Measurements from ENCODE around the gene ZNF180.
"Not testable (repeated sequence)": the region's sequence is repeated elsewhere in the genome, so short reads cannot be mapped to it uniquely, and the experiment has no call there.

The ZNF180 gene

DNA sequence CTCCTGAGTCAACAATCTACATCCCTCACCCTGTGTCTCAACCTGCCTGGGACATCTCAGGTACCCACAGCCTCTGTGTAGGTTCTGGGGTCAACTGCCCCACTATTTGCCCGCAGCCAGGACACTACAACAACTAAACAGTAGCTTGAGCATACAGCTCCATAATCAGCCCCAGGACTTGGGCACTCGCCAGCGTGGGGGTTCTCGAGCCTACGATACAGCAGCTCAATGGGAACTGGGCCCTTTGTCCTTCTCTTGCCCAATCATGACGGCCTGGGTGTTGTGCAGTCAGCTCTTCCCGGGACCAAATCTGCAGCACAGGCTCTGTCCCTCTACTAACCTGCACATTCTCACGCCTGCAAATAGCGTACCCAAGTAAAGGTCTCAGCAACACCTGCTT lies 1.3 kb downstream of the ZNF180 start:
- DNase-seq (ENCODE audit: low read depth) = no peak

DNA sequence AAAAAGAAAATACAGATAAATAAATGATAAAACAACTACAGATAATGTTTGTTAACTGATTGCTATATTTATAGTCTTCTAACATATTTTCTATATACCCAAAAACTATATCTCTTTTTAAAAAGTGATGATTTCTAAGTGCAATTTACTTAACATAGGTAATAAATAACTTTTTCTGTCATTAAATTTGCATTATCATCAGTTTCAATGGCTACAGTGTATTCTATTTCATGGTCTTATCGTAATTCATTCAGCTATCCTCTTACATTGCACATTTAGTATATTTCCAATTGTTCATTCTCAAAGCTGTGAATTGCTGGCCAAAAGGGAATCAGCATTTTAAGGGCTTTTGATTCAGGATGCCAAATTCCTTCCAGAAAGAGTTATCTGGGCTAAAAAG lies 3.6 kb downstream of the ZNF180 start:
- no peak for DNase-seq (ENCODE audit: low read depth)

DNA sequence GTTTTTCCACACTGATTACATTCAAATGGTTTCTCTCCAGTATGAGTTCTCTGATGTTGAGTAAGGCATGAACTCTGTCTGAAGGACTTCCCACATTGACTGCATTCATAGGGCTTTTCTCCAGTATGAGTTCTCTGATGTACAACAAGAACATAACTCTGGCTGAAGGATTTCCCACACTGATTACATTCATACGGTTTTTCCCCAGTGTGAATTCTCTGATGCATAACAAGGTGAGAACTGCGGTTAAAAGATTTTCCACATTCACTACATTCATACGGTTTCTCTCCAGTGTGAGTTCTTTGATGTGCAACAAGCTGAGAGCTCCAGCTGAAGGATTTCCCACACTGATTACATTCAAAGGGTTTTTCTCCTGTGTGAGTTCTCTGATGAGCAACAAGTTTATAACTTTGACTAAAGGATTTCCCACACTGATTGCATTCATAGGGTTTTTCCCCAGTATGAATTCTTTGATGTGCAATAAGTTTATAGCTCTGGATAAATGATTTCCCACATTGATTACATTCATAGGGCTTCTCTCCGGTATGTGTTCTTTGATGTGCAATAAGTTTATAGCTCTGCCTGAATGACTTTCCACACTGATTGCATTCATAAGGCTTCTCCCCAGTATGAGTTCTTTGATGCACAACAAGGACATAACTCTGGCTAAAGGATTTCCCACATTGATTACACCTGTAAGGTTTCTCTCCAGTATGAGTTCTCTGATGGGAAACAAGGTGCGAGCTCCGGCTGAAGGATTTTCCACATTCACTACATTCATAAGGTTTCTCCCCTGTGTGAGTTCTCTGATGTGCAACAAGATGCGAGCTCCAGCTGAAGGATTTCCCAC lies 23.5 kb downstream of the ZNF180 start:
- peak; percentile 47 for DNase-seq (ENCODE audit: low read depth)

DNA sequence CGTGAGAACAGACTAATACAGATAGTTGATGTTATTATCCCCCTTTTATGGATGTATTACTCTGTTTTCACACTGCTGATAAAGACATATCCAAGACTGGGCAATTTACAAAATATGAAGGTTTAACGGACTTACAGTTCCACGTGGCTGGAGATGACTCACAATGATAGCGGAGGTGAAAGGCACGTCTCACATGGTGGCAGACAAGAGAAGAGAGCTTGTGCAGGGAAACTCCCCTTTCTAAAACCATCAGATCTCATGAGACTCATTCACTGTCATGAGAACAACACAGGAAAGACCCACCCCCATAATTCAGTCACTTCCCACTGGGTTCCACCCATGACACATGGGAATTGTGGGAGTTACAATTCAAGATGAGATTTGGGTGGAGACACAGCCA lies 31.6 kb downstream of the ZNF180 start:
- not testable (repeated sequence) for DNase-seq (ENCODE audit: low read depth)

DNA sequence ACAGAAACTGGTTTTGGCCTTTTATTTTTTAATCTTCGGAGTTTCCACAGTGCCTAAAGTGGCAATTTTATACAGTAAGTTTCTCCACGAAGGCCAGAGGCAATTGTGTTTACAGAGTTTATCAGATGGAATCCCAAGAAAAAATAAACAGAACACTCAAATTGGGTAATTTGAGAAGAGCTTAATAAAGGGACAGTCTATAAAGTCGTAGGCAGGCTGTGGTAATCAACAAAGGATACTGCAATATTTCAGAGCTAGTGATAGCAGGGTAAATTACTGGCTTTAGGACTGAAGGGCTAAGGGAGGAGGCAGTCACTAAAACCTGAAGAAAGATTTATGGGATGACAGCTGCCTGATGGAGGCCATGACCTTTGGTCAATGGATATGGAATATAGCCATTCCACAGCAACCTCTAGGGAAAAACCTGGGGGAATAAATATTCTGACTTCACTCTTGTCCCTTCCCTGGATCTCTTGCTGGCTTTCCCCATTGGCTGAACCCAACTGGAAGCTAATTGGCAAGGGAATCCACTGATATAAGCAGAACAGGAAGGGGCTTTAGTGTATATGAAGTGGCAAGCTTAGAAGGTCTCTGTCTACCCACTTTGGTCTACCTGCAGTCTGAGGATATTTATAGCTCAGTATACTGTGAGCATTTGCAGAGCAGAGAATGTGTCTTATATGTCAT lies 37.6 kb downstream of the ZNF180 start:
- not testable (repeated sequence) for DNase-seq (ENCODE audit: low read depth)

DNA sequence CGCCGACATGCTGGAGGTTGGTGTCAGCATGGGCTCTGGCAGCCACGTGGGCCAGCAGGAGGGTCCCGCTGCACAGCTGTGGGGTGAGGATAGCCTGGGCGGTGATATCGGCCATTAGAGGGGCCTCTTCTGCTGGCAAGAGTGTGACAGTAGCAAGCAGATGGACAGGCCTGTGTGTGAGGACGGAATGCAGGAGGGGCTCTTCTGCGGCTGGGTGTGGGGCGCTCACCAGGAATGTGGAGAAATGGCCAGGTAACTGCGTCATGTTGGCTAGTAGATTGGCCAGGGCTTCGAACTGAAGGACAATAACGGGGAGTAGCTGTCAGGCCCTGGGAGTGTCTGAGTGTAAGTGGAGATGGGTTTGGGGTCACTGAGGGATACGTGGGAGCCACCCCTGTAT lies 44.3 kb downstream of the ZNF180 start:
- not testable (repeated sequence) for DNase-seq (ENCODE audit: low read depth)

DNA sequence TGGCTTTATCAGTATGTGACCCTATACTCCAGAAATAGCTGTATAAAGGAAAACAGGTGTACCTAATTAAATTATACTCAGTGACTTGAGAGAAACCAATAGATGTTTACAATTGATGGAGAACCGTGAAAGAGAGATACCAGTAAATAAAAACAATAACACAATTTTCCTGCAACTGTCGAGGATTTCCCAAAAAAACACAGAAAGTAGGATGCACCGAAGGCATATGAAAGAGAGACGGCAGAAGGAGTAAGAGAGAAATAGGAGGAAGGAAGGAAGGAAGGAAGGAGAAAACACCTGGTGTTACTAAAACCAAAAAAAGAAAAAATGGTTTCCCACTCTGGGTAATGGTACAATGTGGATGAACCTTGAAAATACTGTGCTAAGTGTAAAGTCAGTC lies 45.2 kb downstream of the ZNF180 start:
- no peak for DNase-seq (ENCODE audit: low read depth)

DNA sequence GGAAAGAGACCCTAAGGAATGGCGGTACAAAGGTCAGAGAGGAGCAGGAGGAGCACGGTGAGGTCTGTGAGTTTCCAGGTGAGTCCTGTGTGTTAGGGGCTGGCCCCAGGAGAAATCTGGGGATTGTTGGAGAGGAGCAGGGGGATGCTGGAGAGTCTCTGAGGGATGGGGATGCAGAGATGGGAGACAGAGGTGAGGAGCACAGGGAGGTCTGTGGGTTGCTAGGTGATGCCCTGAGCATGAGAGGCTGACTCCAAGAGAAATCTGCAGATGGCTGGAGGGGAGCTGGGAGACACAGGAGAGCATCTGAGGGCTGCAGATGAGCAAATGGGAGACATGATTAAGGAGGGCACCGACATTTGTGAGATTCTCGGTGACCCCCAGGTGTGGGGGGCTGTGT lies 48.0 kb downstream of the ZNF180 start:
- no peak for DNase-seq (ENCODE audit: low read depth)

DNA sequence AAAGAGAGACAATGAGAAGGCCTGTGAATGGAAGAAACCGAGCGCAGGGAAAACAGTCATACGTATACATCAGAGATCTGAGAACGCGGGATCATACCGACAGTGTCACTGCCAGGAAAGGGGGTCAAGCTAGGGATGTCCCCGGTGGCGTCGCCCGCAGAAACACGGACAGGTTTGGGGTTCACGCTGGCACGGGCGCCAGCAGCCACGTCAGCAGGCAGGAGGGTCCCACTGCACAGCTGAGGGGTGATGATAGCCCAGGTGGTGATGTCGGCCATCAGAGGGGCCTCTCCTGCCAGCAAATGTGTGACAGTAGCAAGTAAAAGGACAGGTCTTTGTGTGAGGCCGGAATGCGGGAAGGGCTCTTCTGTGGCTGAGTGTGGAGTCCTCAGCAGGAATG lies 48.6 kb downstream of the ZNF180 start:
- DNase-seq (ENCODE audit: low read depth) = no peak

DNA sequence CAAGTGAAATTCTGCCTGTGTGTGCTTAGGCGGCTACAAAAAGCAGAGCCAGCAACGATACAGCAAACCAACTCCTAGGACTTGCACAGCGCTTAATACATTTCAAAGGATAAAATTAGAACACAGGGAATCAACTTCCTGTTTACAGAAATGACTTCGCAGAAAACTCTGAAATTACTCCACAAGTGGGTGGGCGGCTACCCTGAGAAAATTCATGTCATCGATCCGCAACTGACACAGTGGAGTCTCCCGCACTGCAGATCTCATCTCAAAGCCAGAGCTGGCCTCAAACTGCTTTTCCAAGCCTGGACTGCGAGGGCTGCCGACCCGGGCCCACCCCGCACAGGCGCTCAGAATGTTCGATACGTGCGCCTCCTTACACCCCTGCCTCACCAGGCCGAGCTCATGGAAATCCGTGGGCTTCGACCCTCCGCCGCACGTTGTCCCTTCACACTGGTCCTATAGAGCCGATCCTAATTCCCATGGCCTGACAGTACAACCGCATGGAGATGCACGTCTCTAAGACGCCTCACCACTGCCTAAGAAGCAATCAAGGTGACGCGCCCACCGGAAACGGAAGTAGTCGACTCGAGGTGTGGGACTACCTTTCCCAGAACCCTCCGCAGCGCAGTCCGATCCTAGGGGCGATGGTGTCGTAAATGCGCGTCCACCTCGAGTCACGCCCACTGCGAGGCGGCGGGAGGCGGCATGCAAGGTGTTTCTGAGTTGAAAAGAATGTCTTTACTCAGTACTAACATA lies 52.2 kb downstream of the ZNF180 start, which contains the start of gene ZNF229:
Gene ZNF229 (minus strand): TSS at position 557 of the 759 bp plus-strand sequence. CDS start 5,625 bp downstream, outside the sequence.
- peak; percentile 93 for DNase-seq (ENCODE audit: low read depth)

DNA sequence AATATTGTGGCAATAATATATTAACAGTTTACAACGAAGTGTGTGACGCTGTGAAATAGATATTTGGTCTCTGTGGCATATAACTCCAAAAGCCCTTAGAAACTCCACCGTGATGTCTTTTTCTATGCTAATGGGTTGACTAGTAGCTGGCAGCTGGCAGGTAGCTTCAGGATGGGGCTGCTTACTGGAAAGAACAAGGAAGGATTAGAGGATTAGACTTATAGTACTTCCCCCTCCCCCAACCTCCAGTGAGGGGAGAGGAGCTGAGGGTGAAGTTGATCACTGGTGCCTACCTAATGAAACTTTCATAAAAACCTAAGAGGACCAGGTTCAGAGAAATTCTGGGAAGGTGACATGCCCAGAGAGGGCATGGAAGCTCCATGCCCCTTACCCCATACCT lies 61.9 kb downstream of the ZNF180 start:
- no peak for DNase-seq (ENCODE audit: low read depth)

DNA sequence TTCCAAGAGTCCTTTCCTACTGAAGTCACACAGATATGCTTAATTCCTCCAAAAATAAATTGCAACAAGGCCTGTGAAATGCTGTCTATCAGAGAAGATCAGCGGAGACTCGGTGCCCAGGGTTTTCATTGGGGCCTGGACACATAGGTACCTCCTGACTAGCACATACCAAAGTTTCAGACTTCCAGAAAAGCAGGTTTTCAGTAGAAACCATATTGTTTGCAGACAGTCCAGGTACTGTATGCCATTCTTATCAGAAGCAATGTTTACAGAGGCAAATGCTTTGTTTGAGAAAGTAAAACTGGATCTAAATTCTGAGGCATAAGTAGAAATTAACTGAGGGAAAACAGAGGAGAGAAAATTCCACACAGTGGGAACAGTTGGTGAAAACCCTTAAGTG lies 64.9 kb downstream of the ZNF180 start:
- no peak for DNase-seq (ENCODE audit: low read depth)

DNA sequence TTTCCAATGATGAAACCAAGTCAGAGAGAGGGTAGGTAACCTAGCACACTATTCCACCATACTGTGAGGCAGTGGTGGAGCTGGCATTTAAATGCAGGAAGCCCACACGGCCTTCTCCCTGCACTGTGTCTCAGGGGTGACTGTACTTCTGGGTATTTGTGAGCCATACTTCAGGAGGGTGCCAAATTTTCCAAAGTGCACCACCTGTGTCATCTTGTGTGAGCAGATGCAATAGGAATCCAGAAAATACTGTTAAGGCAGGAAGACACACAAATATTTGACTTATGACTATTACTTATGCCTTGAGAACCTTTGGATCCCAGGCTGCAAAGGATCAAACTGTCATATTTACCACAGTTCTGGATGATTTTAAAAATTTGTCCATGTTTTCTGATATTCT lies 69.4 kb downstream of the ZNF180 start:
- DNase-seq (ENCODE audit: low read depth) = peak; percentile 62
